GM21737 (cell line): Measurements from ENCODE around the gene GAS2.
"Not testable (repeated sequence)": the region's sequence is repeated elsewhere in the genome, so short reads cannot be mapped to it uniquely, and the experiment has no call there.

ENCODE experiments used
- ATAC-seq: cut with Tn5 transposase; IDR thresholded peaks from one replicate; pipeline ENCODE4 v1.9.1; 2021; ENCODE audit warnings: mild to moderate bottlenecking, moderate library complexity; ENCODE audit not compliant: unreplicated experiment

GAS2 gene

DNA sequence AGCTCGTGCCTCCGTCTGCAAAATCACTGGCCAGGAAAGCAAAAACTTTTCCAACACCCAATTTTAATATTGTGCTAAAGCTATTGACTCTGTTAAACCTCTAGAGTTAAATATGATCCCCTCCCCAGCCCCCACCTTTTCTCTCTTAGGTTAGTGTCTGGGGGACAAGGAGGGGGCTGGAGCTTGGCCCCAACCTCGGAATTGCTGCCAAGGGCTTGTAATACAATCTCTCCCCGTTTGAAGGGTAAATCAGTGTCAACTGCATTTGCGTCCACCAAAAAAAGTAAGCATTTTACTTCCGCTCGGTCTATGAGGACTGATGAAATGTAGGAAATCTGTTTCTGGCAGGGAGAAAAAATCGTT is at the start of gene GAS2:
GAS2 (plus strand) TSS at position 287 of the 363 bp plus-strand sequence. CDS start 8,259 bp downstream, outside the sequence.
- ATAC-seq, result peak; percentile 26

GRCh38 chr11:22617868-22618267 is 48.5 kb upstream of the GAS2 start:
- ATAC-seq, result no peak

- peak; percentile 59 for ATAC-seq
Observed at GRCh38 chr11:22624742-22625447, 41.5 kb upstream of the GAS2 start.

- peak; percentile 96 for ATAC-seq
Observed at GRCh38 chr11:22625448-22626287, 40.7 kb upstream of the GAS2 start, which contains the start of gene FANCF. FANCF (minus strand) TSS chr11:22625823; CDS start chr11:22625810, 13 bp downstream.

DNA sequence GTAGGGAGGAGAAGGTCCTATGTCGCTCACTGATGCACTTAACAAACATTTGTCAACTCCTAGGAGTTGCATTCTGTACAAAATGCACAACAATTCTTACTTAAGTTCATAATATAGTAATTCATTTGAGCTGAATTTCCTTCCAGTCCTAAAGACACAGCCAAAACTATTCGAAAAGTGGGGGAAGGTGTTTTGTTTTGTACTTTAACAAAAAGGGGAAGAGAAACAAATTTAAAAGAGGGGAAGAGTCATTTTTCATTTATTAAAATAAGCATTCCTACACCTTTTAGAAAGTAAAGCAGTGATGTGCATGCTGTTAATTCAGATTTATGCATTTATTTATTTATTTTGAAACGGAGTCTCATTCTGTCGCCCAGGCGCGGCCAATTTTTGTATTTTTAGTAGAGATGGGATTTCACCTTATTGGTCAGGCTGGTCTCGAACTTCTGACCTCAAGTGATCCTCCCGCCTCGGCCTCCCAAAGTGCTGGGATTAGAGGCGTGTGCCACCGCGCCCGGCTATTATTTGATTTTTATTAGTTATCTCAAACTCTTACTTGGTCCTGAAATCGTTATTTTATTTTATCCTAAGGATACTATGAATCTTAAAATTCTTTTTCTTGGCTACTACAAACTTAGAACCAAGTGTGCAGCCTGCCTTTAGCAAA is 39.7 kb upstream of the GAS2 start:
- ATAC-seq, result no peak

DNA sequence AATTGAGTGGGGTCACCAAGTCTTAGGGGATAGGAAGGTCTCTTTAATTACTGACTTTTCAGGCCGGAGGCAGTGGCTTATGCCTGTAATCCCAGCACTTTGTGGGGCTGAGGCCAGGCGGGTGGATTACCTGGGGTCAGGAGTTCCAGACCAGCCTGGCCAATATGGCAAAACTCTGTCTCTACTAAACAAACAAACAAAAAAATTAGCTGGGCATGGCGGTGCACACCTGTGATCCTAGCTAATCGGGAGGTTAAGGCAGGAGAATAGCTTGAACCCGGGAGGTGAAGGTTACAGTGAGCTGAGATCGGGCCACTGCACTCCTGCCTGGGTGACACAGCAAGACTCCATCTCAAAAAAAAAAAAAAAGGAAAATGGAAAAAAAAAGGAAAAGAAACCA is 39.0 kb upstream of the GAS2 start:
- ATAC-seq, result no peak

GRCh38 chr11:22633354-22633902 is 33.0 kb upstream of the GAS2 start:
- ATAC-seq, result no peak

- ATAC-seq, result no peak
Observed at GRCh38 chr11:22634897-22635629, 31.3 kb upstream of the GAS2 start.

GRCh38 chr11:22635689-22636088 is 30.7 kb upstream of the GAS2 start:
- ATAC-seq, result no peak

DNA sequence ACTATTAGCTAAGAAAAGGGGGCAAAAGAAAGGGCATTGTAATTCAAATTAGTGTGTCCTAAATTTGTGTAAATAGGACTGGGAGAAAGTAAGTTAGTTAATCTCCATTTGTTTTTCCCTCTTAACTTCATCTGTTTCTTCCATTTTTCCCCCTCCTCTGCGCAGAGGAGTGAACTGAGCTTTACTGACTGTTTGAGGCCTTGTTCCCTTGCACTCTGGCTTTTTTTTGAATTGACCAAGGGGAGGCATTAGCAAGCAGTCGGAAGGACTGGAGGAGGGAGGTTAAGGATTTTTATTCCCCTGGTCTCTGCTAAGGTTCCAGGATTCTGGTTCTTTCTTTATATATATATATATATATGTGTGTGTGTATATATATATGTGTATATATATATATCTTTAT is 25.5 kb upstream of the GAS2 start:
- no peak for ATAC-seq

- ATAC-seq, result no peak
Observed at GRCh38 chr11:22641559-22641958, 24.9 kb upstream of the GAS2 start.

DNA sequence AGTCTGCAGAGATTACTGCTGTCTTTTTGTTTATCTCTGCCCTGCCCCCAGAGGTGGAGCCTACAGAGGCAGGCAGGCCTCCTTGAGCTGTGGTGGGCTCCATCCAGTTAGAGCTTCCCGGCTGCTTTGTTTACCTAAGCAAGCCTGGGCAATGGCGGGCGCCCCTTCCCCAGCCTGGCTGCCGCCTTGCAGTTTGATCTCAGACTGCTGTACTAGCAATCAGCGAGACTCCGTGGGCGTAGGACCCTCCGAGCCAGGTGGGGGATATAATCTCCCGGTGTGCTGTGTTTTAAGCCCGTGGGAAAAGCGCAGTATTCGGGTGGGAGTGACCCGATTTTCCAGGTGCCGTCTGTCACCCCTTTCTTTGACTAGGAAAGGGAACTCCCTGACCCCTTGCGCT is 14.1 kb upstream of the GAS2 start:
- not testable (repeated sequence) for ATAC-seq

DNA sequence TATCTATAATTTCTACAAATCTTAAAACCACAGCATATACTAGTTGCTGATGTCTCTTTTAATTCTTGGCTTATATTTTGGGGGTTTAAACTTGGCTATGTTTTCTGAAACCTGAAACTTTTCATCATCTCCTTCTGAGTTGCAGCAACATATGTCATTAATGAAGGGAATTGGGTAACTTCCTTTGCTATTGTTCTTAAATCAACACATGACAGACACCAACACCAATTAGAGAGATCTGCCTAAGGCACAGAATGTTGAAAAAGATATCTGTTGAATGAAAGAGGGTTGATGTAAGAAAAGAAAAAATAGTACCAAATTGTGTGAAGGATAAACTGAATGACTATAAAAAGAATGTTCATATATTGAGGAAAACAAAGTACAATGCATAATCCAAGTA is 10.3 kb upstream of the GAS2 start:
- no peak for ATAC-seq

DNA sequence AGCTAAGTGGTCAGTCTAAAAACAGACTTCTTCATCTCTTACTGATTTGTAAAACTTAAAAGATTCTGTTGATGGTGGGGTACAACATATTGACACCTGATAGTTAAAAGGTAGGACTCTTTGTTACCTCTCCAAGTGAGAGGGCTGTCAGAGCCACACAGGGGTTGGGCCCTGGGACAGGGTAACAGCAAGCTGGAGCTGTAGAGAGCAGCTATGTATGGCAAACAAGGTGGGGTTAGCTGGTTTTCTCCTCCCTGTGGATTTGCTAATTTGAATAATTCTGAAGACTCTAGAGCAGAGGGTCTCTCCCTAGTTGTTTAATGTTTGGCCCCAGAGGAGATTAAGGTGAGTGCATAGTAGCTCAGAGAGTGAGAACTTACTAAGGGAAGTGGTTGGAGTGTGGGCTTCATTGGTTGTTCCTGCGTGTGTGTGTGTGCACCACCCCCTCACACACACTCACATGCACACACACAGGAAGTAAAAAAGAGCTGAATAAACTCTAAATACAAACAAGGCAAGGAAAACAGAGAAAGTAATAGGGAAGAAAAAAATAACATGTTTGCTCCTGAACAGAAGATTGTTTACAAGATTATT is 9.2 kb upstream of the GAS2 start:
- ATAC-seq, result peak; percentile 98

DNA sequence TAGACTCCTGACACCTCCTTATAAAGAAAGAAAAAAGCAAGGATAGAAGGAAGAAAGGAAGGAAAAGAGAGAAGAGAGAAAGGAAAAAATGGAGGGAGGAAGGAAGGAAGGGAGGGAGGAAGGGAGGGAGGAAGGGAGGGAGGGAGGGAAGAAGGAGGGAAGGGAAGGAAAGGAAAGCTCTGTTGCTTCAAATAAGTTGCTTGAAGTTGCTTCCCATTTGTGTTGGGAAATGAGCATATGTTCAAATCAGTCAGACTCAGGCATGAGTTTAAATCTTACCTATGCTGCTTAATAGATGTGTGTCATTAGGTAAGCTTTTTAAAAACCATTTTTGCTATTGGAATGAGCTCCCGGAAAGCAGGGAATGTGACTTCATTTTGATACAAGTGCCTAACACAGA is 6.6 kb upstream of the GAS2 start:
- ATAC-seq, result no peak

DNA sequence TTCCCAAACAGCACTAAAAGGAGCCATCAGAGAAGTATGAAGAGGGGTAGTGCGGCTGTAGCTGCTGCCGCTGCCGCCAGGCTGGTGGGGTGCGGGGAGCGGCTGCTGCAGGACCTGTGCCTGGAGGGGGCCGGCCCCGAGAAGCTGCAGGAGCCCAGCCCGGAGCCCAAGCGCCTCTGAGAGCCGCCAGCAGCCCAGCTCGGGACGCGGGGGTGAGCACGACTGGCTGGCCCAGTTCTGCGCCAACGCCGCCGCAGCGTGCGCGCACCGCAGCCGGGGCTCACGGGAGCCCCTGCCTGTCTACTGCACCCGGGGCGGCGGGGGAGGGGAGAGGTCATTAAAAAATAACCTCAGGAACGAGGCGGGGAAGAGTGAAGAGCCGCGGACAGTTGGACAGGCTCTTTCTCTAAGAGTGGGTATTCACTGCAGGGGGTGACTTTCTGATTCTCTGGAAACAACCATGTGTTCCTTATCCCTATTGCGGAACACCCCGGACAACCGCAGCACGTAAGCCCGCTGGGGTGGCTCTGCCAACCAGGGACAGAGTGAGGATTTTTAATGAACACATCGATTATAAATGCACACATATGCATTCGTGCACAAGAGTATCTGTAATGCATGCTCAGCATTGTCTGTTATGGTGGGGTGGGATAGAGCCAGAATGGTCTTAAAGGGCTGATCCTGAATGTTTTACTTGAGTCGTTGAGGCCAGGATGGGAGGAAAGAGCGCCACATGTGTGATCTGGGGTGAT is 453 bp downstream of the GAS2 start:
- ATAC-seq, result peak; percentile 53

- peak; percentile 34 for ATAC-seq
Observed at GRCh38 chr11:22668005-22668796, 1.8 kb downstream of the GAS2 start.

DNA sequence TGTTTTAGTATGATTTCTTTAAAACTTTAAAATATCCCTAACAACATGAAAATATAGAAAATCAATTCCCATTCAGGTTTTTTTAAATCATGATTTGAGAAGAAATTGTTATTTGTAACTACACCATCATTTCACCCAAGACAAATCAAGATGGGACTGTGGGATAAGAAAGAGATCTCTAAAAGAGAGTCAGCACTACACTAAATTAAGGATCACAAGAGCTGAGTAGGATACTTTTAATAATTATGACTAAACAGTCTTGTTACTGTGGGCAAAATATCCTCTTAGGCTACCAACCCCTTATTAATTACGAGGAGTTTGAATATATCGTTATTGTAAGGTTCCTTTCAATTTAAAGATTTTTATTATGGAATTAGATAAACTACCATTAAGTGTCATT is 3.0 kb downstream of the GAS2 start:
- no peak for ATAC-seq

DNA sequence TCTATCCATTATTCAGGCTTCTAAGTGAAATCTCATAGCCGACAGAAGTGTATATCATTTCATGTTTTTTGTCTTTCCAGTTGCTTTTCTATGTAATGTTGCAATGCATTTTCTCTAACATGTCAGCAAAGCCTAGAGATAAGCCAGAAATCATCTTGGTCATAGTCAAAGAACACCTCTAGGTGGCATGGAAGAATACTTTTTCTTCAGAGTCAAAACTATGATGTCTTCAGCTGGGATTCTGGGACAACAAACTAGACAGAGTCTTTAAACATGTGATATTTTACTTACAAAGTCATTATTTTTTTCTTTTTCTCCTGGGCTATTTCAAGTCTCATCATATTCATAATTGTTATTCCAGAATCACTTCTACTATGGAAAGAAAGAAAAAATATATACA is 4.4 kb downstream of the GAS2 start:
- ATAC-seq, result no peak
